Esophagus muscularis mucosa (tissue), 4 donors: ENCODE measurements around the gene RNF213.

Experiments used
- CTCF ChIP-seq, 3 experiments: fragments of 200-600 bp in 2 of 3; fragments of 450-650 bp in 1 of 3; sonication (generic) in 2 of 3; IDR thresholded peaks; one replicate each; pipeline ENCODE4 v1.5.1; 2017 to 2019; ENCODE audit warnings: antibody characterized with exemption in 3 of 3, mild to moderate bottlenecking in 2 of 3, moderate library complexity in 1 of 3
- EP300 ChIP-seq: sonication (generic); formaldehyde crosslinking; IDR thresholded peaks from one replicate; pipeline ENCODE4 v1.6.1; 2017; ENCODE audit warnings: antibody characterized with exemption
- POLR2A ChIP-seq: fragments of 450-650 bp; IDR thresholded peaks from one replicate; pipeline ENCODE4 v1.6.1; 2017; ENCODE audit warnings: antibody characterized with exemption, moderate library complexity, mild to moderate bottlenecking, low read depth
- POLR2AphosphoS5 ChIP-seq, 2 donors: sonication (generic); formaldehyde crosslinking; IDR thresholded peaks; one replicate each; pipeline ENCODE4 v1.6.1; 2017; ENCODE audit warnings: antibody characterized with exemption in 2 of 2

- TF ChIP-seq EP300, result no peak
- TF ChIP-seq CTCF (IDR thresholded peaks at IDR 0.05), result no peak
- no peak for TF ChIP-seq POLR2AphosphoS5 (IDR thresholded peaks at IDR 0.05)
- no peak for TF ChIP-seq POLR2A
Measured at GRCh38 chr17:80443916-80444643, 183.4 kb downstream of the RNF213 start.
